Diencephalon (tissue), 1 donor: ENCODE data around the gene LYG2. TPM values are rescaled to one million over a fixed set of nuclear protein-coding genes. Genes with fewer than 3 reads are reported as not detected.

Experiments used
- small RNA-seq: library from RNA; depleted of rRNA; stranded (forward); fragments of <200 nt; gene quantifications from one replicate; pipeline ENCODE3, GENCODE V24; 2014
- total RNA-seq: library from RNA; depleted of rRNA; stranded (reverse); fragments of >200 nt; gene quantifications from one replicate; pipeline ENCODE4 v1.2.3, GENCODE V29; 2014

The LYG2 gene, protein sequence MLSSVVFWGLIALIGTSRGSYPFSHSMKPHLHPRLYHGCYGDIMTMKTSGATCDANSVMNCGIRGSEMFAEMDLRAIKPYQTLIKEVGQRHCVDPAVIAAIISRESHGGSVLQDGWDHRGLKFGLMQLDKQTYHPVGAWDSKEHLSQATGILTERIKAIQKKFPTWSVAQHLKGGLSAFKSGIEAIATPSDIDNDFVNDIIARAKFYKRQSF
- total RNA-seq = not detected

DNA sequence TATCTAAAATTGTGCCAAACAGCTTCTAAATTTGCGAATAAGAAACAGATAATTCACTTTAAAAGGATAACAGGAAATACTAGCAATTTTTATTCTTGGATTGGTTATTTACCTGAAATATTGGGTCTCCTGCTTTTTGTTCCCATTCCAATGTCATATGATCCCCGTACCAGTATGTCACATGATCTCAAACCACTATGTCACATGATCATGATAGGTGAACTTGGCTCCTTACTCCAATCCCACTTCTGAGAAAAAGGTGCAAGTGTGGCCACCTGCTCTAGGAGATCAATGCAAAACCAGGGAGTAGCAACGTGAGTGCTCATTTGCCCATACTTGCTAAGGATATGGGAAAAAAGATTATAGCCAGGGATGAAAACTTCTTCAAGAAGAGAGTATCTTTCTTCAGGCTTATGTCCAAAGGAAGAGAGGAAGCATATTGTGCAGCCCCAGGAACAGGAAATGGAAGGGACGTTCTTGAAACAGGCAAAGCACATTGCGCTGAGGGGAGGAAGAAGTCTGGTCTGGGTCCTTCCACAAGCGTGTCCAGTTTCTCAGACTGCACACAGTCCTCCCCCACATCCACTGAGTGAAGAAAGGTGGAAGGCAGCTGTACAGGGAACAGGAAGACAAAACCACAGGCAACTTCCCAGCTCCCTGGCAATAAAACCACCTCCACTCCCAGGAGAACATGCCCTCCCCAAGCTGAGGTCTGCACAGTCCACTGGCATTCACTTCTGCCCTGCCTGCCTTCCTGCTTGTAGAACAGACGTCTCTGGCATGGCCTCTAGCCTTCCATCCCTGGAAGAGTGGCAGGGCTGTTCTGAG lies at the start of gene LYG2:
TSS of gene LYG2 (minus strand) at position 176 of the 828 bp plus-strand sequence. CDS start 1,406 bp downstream, outside the sequence.

DNA sequence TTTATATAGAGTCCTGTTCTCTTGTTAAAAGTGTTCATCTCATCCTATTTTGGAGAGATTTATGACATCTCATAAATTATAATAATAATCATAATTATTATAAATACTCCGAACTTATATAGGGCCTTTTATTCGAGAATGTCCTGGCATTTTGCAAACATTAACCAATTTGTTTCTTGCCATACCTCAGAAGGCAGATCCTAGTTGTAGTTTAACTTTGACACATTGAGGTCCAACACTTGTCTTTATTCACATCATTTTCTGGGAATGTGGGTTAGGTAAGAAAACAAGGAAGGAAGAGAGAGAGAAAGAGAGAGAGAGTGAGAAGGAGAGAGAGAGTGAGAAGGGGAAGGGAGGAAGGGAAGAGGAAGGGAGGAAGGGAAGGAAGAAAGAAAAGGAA lies 45.6 kb upstream of the LYG2 start, which contains the start of gene LYG1:
TSS of gene LYG1 (minus strand) at position 101 of the 400 bp plus-strand sequence. CDS start 5,527 bp downstream, outside the sequence.

Small RNAs within 50 kb of the gene (small RNA-seq; reads per million reads assigned to genes)
- not detected for gene AC092587.1

Other genes with a start within 250 kb of the LYG2 start
- gene C2orf15, start 114.0 kb downstream of the LYG2 start, total RNA-seq = 17.5 TPM
- gene TSGA10, start 100.7 kb downstream of the LYG2 start, total RNA-seq = 26.5 TPM
- 6.7 TPM for gene LIPT1, start 100.7 kb downstream of the LYG2 start, total RNA-seq
- gene MITD1, start 74.6 kb downstream of the LYG2 start, total RNA-seq = 23.1 TPM
- gene MRPL30, start 74.5 kb downstream of the LYG2 start, total RNA-seq = 64.6 TPM
- 0.46 TPM for gene LYG1, start 45.5 kb upstream of the LYG2 start, total RNA-seq
- gene TXNDC9, start 80.7 kb upstream of the LYG2 start, total RNA-seq = 56.1 TPM
- 18.7 TPM for gene EIF5B, start 81.7 kb upstream of the LYG2 start, total RNA-seq
- 76.6 TPM for gene REV1, start 234.4 kb upstream of the LYG2 start, total RNA-seq